HepG2 (cell line): Measurements from ENCODE around the gene TRIM62. TPM values are rescaled to one million over a fixed set of nuclear protein-coding genes. Genes with fewer than 3 reads are reported as not detected.

Experiments
- DNMT3B ChIP-seq: conservative IDR thresholded peaks from 2 replicates; pipeline ENCODE4 v1.6.1; 2016; ENCODE audit warnings: missing biosample characterization, control low read depth
- GTF2F1 ChIP-seq: fragments of 150-350 bp; IDR thresholded peaks from 2 replicates; pipeline ENCODE4 v1.6.1; 2014; ENCODE audit warnings: low read length
- HCFC1 ChIP-seq: fragments of 150-350 bp; IDR thresholded peaks from 2 replicates; pipeline ENCODE4 v1.6.1; 2014; ENCODE audit warnings: low read depth, low read length
- HOXD1 ChIP-seq: sonication (generic); formaldehyde crosslinking; IDR thresholded peaks from 2 replicates; pipeline ENCODE4 v1.5.0; 2020; ENCODE audit warnings: missing genetic modification reagents
- MBD4 ChIP-seq: IDR thresholded peaks from 2 replicates; pipeline ENCODE4 v1.6.1; 2012; ENCODE audit warnings: low read length, inconsistent platforms, borderline replicate concordance
- MED13 ChIP-seq: sonication (generic); formaldehyde crosslinking; IDR thresholded peaks from 2 replicates; pipeline ENCODE4 v1.5.0; 2020; ENCODE audit warnings: missing genetic modification reagents
- MIER3 ChIP-seq: IDR thresholded peaks from 2 replicates; pipeline ENCODE4 v1.6.1; 2016; ENCODE audit warnings: missing compliant biosample characterization, borderline replicate concordance
- PITX1 ChIP-seq: sonication (generic); formaldehyde crosslinking; IDR thresholded peaks from 2 replicates; pipeline ENCODE4 v1.5.1; 2020; ENCODE audit warnings: mild to moderate bottlenecking, missing genetic modification reagents
- RXRA ChIP-seq: sonication (generic); formaldehyde crosslinking; IDR thresholded peaks from 2 replicates; pipeline ENCODE4 v1.5.1; 2020; ENCODE audit warnings: missing genetic modification reagents
- SRF ChIP-seq: IDR thresholded peaks from 2 replicates; pipeline ENCODE4 v1.6.1; 2011; ENCODE audit warnings: mild to moderate bottlenecking, low read depth, low read length, moderate library complexity
- ZNF17 ChIP-seq: sonication (generic); formaldehyde crosslinking; IDR thresholded peaks from 2 replicates; pipeline ENCODE4 v1.5.0; 2020; ENCODE audit warnings: mild to moderate bottlenecking, missing genetic modification reagents
- ZNF232 ChIP-seq: sonication (generic); formaldehyde crosslinking; IDR thresholded peaks from 2 replicates; pipeline ENCODE4 v1.4.0; 2020; ENCODE audit warnings: missing genetic modification reagents, borderline replicate concordance
- ZNF703 ChIP-seq: sonication (generic); formaldehyde crosslinking; IDR thresholded peaks from 2 replicates; pipeline ENCODE4 v1.5.1; 2020; ENCODE audit warnings: missing genetic modification reagents, mild to moderate bottlenecking, moderate library complexity, borderline replicate concordance
- polyA plus RNA-seq, 8 experiments: library from polyadenylated mRNA; depleted of rRNA in 3 of 8; stranded (reverse) in 7 of 8; unstranded in 1 of 8; fragments of >200 nt; fragmentation: Illumina TruSeq in 4 of 8; extraction: Trizol in 4 of 8; gene quantifications; 2 replicates each; pipeline versions ENCODE4 v1.2.1 to v1.2.3, GENCODE V29; 2011 to 2016; ENCODE audit warnings: low read depth in 4 of 8, missing spikeins in 1 of 8, mixed read lengths in 1 of 8; ENCODE audit not compliant: insufficient read depth in 1 of 8
- total RNA-seq, 5 experiments: library from RNA; depleted of rRNA; stranded (reverse); fragments of >200 nt; fragmentation: Illumina TruSeq; extraction: Trizol; gene quantifications; 2 replicates each; pipeline ENCODE4 v1.2.3, GENCODE V29; 2016; ENCODE audit warnings: low read depth in 1 of 5
- TF ChIP-seq, protein P1 (sequence below): sonication (generic); formaldehyde crosslinking; IDR thresholded peaks from 2 replicates; pipeline ENCODE4 v1.8.0; 2022; ENCODE audit warnings: missing genetic modification reagents, mild to moderate bottlenecking, borderline replicate concordance
- TF ChIP-seq, protein P2 (sequence below): sonication (generic); formaldehyde crosslinking; IDR thresholded peaks from 2 replicates; pipeline ENCODE4 v1.8.0; 2023; ENCODE audit warnings: mild to moderate bottlenecking, missing genetic modification reagents
- TF ChIP-seq, protein P3 (sequence below): sonication (generic); formaldehyde crosslinking; IDR thresholded peaks from 2 replicates; pipeline ENCODE4 v1.9.0; 2021; ENCODE audit warnings: missing genetic modification reagents, mild to moderate bottlenecking, borderline replicate concordance
- TF ChIP-seq, protein P4 (sequence below): sonication (generic); formaldehyde crosslinking; IDR thresholded peaks from 2 replicates; pipeline ENCODE4 v1.4.0; 2020; ENCODE audit warnings: missing genetic modification reagents, mild to moderate bottlenecking, borderline replicate concordance
- TF ChIP-seq, protein P5 (sequence below): sonication (generic); formaldehyde crosslinking; IDR thresholded peaks from 2 replicates; pipeline ENCODE4 v1.4.0; 2020; ENCODE audit warnings: missing genetic modification reagents

TRIM62 gene
- total and polyA plus RNA-seq, 2 of the 13 experiments (the other 11 are each of a cell fraction or from before 2014, with no cell fraction given): 0.53 to 0.57 TPM

DNA sequence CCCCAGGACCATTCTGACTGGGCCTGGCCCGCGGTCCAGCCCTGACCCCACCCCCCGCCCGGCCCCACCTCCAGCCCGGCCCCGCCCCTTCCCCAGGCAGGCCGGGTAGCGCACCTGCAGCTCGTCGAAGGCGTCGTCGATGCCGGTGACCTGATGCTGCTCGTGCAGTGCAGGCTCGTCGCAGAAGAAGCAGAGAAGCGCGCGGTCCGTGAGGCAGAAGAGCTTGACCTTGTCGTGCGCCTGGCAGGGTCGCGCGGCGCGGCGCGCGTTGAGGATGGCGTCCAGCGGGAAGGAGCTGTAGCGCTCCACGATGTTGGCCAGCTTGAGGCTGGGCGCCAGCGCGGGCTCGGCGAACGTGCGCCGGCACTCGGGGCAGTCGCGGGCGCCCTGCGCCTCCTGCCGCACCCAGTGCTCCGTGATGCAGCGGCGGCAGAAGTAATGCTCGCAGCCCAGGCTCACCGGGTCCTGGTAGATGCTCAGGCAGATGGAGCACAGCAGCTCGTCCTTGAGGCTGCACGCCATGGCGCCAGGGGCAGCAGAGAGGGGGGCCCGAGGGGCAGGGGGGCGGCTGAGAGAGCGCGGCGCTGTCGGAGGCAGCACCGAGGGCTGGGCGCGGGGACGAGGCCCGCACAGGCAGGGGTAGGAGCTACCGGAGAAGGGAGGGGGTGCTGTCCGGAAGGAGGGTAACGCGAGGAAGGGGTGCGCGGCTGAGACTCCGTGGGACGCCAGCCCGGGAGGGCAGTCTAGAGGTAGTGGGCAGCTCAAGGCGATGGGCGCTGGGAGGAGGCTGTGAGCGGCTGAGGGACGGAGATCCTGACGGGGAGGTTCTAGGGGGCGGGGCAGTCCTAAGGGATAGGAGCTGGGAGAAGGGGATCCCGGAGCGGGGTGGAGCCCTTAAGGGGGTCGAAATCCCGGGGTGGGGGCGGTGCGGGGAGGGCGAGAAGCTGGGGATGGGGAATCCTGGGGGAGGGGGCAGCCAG, 642 bp downstream of the TRIM62 start (continued):
- no peak for TF ChIP-seq ZNF703 (CRISPR knock-in tag)
- TF ChIP-seq PITX1: no peak; the same call in 1 of the 2 replicates
- TF ChIP-seq, protein P1, sequence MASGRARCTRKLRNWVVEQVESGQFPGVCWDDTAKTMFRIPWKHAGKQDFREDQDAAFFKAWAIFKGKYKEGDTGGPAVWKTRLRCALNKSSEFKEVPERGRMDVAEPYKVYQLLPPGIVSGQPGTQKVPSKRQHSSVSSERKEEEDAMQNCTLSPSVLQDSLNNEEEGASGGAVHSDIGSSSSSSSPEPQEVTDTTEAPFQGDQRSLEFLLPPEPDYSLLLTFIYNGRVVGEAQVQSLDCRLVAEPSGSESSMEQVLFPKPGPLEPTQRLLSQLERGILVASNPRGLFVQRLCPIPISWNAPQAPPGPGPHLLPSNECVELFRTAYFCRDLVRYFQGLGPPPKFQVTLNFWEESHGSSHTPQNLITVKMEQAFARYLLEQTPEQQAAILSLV: no peak
- TF ChIP-seq, protein P2, sequence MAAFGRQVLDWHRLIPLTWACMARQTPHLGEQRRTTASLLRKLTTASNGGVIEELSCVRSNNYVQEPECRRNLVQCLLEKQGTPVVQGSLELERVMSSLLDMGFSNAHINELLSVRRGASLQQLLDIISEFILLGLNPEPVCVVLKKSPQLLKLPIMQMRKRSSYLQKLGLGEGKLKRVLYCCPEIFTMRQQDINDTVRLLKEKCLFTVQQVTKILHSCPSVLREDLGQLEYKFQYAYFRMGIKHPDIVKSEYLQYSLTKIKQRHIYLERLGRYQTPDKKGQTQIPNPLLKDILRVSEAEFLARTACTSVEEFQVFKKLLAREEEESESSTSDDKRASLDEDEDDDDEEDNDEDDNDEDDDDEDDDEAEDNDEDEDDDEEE (CRISPR knock-in tag): no peak
- no peak for TF ChIP-seq GTF2F1
- TF ChIP-seq RXRA (CRISPR knock-in tag): no peak
- TF ChIP-seq HOXD1 (CRISPR knock-in tag): peak; percentile 79
- TF ChIP-seq, protein P3, sequence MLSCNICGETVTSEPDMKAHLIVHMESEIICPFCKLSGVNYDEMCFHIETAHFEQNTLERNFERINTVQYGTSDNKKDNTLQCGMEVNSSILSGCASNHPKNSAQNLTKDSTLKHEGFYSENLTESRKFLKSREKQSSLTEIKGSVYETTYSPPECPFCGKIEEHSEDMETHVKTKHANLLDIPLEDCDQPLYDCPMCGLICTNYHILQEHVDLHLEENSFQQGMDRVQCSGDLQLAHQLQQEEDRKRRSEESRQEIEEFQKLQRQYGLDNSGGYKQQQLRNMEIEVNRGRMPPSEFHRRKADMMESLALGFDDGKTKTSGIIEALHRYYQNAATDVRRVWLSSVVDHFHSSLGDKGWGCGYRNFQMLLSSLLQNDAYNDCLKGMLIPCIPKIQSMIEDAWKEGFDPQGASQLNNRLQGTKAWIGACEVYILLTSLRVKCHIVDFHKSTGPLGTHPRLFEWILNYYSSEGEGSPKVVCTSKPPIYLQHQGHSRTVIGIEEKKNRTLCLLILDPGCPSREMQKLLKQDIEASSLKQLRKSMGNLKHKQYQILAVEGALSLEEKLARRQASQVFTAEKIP (CRISPR knock-in tag): no peak
- TF ChIP-seq, protein P4, sequence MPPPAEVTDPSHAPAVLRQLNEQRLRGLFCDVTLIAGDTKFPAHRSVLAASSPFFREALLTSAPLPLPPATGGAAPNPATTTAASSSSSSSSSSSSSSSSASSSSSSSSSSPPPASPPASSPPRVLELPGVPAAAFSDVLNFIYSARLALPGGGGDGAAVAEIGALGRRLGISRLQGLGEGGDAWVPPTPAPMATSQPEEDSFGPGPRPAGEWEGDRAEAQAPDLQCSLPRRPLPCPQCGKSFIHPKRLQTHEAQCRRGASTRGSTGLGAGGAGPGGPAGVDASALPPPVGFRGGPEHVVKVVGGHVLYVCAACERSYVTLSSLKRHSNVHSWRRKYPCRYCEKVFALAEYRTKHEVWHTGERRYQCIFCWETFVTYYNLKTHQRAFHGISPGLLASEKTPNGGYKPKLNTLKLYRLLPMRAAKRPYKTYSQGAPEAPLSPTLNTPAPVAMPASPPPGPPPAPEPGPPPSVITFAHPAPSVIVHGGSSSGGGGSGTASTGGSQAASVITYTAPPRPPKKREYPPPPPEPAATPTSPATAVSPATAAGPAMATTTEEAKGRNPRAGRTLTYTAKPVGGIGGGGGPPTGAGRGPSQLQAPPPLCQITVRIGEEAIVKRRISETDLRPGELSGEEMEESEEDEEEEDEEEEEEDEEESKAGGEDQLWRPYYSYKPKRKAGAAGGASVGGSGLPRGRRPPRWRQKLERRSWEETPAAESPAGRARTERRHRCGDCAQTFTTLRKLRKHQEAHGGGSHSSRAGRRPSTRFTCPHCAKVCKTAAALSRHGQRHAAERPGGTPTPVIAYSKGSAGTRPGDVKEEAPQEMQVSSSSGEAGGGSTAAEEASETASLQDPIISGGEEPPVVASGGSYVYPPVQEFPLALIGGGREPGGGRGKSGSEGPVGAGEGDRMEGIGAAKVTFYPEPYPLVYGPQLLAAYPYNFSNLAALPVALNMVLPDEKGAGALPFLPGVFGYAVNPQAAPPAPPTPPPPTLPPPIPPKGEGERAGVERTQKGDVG (CRISPR knock-in tag): no peak
- TF ChIP-seq MBD4: no peak
- no peak for TF ChIP-seq SRF
- TF ChIP-seq, protein P5, sequence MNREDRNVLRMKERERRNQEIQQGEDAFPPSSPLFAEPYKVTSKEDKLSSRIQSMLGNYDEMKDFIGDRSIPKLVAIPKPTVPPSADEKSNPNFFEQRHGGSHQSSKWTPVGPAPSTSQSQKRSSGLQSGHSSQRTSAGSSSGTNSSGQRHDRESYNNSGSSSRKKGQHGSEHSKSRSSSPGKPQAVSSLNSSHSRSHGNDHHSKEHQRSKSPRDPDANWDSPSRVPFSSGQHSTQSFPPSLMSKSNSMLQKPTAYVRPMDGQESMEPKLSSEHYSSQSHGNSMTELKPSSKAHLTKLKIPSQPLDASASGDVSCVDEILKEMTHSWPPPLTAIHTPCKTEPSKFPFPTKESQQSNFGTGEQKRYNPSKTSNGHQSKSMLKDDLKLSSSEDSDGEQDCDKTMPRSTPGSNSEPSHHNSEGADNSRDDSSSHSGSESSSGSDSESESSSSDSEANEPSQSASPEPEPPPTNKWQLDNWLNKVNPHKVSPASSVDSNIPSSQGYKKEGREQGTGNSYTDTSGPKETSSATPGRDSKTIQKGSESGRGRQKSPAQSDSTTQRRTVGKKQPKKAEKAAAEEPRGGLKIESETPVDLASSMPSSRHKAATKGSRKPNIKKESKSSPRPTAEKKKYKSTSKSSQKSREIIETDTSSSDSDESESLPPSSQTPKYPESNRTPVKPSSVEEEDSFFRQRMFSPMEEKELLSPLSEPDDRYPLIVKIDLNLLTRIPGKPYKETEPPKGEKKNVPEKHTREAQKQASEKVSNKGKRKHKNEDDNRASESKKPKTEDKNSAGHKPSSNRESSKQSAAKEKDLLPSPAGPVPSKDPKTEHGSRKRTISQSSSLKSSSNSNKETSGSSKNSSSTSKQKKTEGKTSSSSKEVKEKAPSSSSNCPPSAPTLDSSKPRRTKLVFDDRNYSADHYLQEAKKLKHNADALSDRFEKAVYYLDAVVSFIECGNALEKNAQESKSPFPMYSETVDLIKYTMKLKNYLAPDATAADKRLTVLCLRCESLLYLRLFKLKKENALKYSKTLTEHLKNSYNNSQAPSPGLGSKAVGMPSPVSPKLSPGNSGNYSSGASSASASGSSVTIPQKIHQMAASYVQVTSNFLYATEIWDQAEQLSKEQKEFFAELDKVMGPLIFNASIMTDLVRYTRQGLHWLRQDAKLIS (CRISPR knock-in tag): no peak
- no peak for TF ChIP-seq ZNF17 (CRISPR knock-in tag)
- no peak for TF ChIP-seq HCFC1
- no peak for TF ChIP-seq DNMT3B
- no peak for TF ChIP-seq ZNF232 (CRISPR knock-in tag)
- TF ChIP-seq MED13 (CRISPR knock-in tag): no peak
- TF ChIP-seq MIER3 (CRISPR knock-in tag): no peak
